Astrocyte (in vitro differentiated cells and primary cell): ENCODE data around the gene IFT80. TPM values are rescaled to one million over a fixed set of nuclear protein-coding genes. Genes with fewer than 3 reads are reported as not detected.

Source experiments
- DNase-seq: peaks from one replicate; pipeline ENCODE4 v3.0.0-alpha.2; 2010; ENCODE audit warnings: low read depth
- FAIRE-seq: peaks from 2 replicates; lab custom pipeline; 2011; peaks lifted over from hg19 to GRCh38; lab: Jason Lieb, UNC
- H2AFZ ChIP-seq: 2 replicates; pipeline ENCODE4 v1.6.0; 2012; ENCODE audit warnings: low read depth, low read length, inconsistent platforms
- H3K27ac ChIP-seq: 2 replicates; pipeline ENCODE4 v1.5.1; 2011; ENCODE audit warnings: low read depth, low read length, inconsistent platforms
- H3K27me3 ChIP-seq: 2 replicates; pipeline ENCODE4 v1.6.0; 2011; ENCODE audit warnings: low read length, inconsistent platforms; ENCODE audit not compliant: insufficient read depth
- H3K36me3 ChIP-seq: 2 replicates; pipeline ENCODE4 v1.5.1; 2011; ENCODE audit warnings: low read length, inconsistent platforms; ENCODE audit not compliant: insufficient read depth
- H3K4me1 ChIP-seq: 2 replicates; pipeline ENCODE4 v1.5.1; 2011; ENCODE audit warnings: low read length, inconsistent platforms; ENCODE audit not compliant: insufficient read depth
- H3K4me2 ChIP-seq: 2 replicates; pipeline ENCODE4 v1.6.0; 2012; ENCODE audit warnings: low read length, inconsistent platforms
- H3K4me3 ChIP-seq: 2 replicates; pipeline ENCODE4 v1.5.1; 2011; ENCODE audit warnings: low read depth, mild to moderate bottlenecking, low read length, inconsistent platforms; ENCODE audit not compliant: insufficient read depth
- H3K79me2 ChIP-seq: 2 replicates; pipeline ENCODE4 v1.6.0; 2012; ENCODE audit warnings: mild to moderate bottlenecking, low read length, inconsistent platforms; ENCODE audit not compliant: insufficient read depth
- H3K9ac ChIP-seq: 2 replicates; pipeline ENCODE4 v1.6.0; 2012; ENCODE audit warnings: mild to moderate bottlenecking, low read length, inconsistent platforms
- H3K9me3 ChIP-seq: 2 replicates; pipeline ENCODE4 v1.5.1; 2012; ENCODE audit warnings: low read depth, mild to moderate bottlenecking, low read length, inconsistent platforms; ENCODE audit not compliant: insufficient read depth
- H4K20me1 ChIP-seq: 2 replicates; pipeline ENCODE4 v1.6.0; 2012; ENCODE audit warnings: low read length, inconsistent platforms; ENCODE audit not compliant: insufficient read depth
- H3K27ac Mint-ChIP-seq: one replicate; pipeline ENCODE4 v1.8.0; 2021; ENCODE audit warnings: mild to moderate bottlenecking, mixed read lengths; ENCODE audit not compliant: unreplicated experiment
- H3K27me3 Mint-ChIP-seq: one replicate; pipeline ENCODE4 v1.8.0; 2021; ENCODE audit warnings: low read depth, mixed read lengths; ENCODE audit not compliant: unreplicated experiment
- H3K36me3 Mint-ChIP-seq: one replicate; pipeline ENCODE4 v1.8.0; 2021; ENCODE audit warnings: low read depth, mixed read lengths; ENCODE audit not compliant: unreplicated experiment
- H3K4me1 Mint-ChIP-seq: one replicate; pipeline ENCODE4 v1.8.0; 2021; ENCODE audit warnings: low read depth, mixed read lengths; ENCODE audit not compliant: unreplicated experiment
- H3K4me3 Mint-ChIP-seq: one replicate; pipeline ENCODE4 v1.8.0; 2021; ENCODE audit warnings: mild to moderate bottlenecking, moderate library complexity, mixed read lengths; ENCODE audit not compliant: unreplicated experiment
- H3K9me3 Mint-ChIP-seq: one replicate; pipeline ENCODE4 v1.8.0; 2021; ENCODE audit warnings: mild to moderate bottlenecking, mixed read lengths; ENCODE audit not compliant: unreplicated experiment
- CTCF ChIP-seq: IDR thresholded peaks from 2 replicates; pipeline ENCODE4 v1.5.1; 2011; ENCODE audit warnings: low read depth, mild to moderate bottlenecking, inconsistent platforms, low read length, moderate library complexity; ENCODE audit not compliant: insufficient read depth
- EZH2 ChIP-seq: IDR thresholded peaks from 2 replicates; pipeline ENCODE4 v1.6.1; 2012; ENCODE audit warnings: mild to moderate bottlenecking, low read length, inconsistent platforms; ENCODE audit not compliant: insufficient read depth
- total RNA-seq: library from RNA; stranded (reverse); gene quantifications from 2 replicates; pipeline ENCODE4 v1.2.1, GENCODE V29; 2021

IFT80 gene
- total RNA-seq, 1 donor from 2014 or later: 27.3 TPM

- Histone ChIP-seq H4K20me1 (no peaks in the 10 kb centered on the region), H3K36me3 (no peaks in the 10 kb centered on the region), H3K4me2 (no peak overlapping the region), H3K27ac (no peak overlapping the region), H3K4me1 (no peaks in the 10 kb centered on the region), H3K9ac (no peak overlapping the region), H3K4me3 (no peak overlapping the region), H3K27me3 (no peaks in the 10 kb centered on the region), H3K9me3 (no peaks in the 10 kb centered on the region), H3K79me2 (no peaks in the 10 kb centered on the region), H2AFZ (no peak overlapping the region)
- Mint-ChIP-seq H3K27me3 (no peaks in the 10 kb centered on the region), H3K36me3 (peaks cover 9% of the 10 kb centered on the region), H3K27ac (no peak overlapping the region), H3K4me3 (no peak overlapping the region), H3K4me1 (no peaks in the 10 kb centered on the region), H3K9me3 (no peaks in the 10 kb centered on the region)
- TF ChIP-seq CTCF (no peak), EZH2 (no peak)
- no peak for FAIRE-seq
- DNase-seq: no peak
Observed at GRCh38 chr3:160280836-160281235, 118.2 kb downstream of the IFT80 start.

GRCh38 chr3:160279657-160280056, 119.4 kb downstream of the IFT80 start:
- FAIRE-seq (no peak), DNase-seq (no peak)
- H3K27me3 ChIP-seq: no peaks in the 10 kb centered on the region
- TF ChIP-seq EZH2: no peak
- no peaks in the 10 kb centered on the region for H3K36me3 ChIP-seq
- Mint-ChIP-seq H3K27me3 (no peaks in the 10 kb centered on the region), H3K9me3 (no peaks in the 10 kb centered on the region), H3K4me3 (no peak overlapping the region), H3K4me1 (no peaks in the 10 kb centered on the region), H3K27ac (no peak overlapping the region), H3K36me3 (peaks cover 9% of the 10 kb centered on the region)
- no peak overlapping the region for H2AFZ ChIP-seq
- no peaks in the 10 kb centered on the region for H4K20me1 ChIP-seq
- H3K9ac ChIP-seq: no peak overlapping the region
- no peak overlapping the region for H3K4me2 ChIP-seq
- H3K79me2 ChIP-seq: no peaks in the 10 kb centered on the region
- no peaks in the 10 kb centered on the region for H3K9me3 ChIP-seq
- no peak overlapping the region for H3K4me3 ChIP-seq
- H3K27ac ChIP-seq: no peak overlapping the region
- no peaks in the 10 kb centered on the region for H3K4me1 ChIP-seq

GRCh38 chr3:160278210-160278609, 120.8 kb downstream of the IFT80 start:
- FAIRE-seq (no peak), DNase-seq (no peak)
- Mint-ChIP-seq H3K4me1 (no peaks in the 10 kb centered on the region), H3K27ac (no peak overlapping the region), H3K27me3 (no peaks in the 10 kb centered on the region), H3K4me3 (no peak overlapping the region), H3K9me3 (no peaks in the 10 kb centered on the region), H3K36me3 (peaks cover 11% of the 10 kb centered on the region)
- H3K4me2 ChIP-seq: no peak overlapping the region
- H3K9ac ChIP-seq: no peak overlapping the region
- H2AFZ ChIP-seq: no peak overlapping the region
- H3K27me3 ChIP-seq: no peaks in the 10 kb centered on the region
- H3K9me3 ChIP-seq: no peaks in the 10 kb centered on the region
- H3K27ac ChIP-seq: no peak overlapping the region
- H3K36me3 ChIP-seq: no peaks in the 10 kb centered on the region
- no peak overlapping the region for H3K4me3 ChIP-seq
- H3K79me2 ChIP-seq: no peaks in the 10 kb centered on the region
- no peaks in the 10 kb centered on the region for H4K20me1 ChIP-seq
- H3K4me1 ChIP-seq: no peaks in the 10 kb centered on the region
- no peak for TF ChIP-seq CTCF
- TF ChIP-seq EZH2: no peak
